ENCODE results near the gene VPS33B. TPM values are rescaled to one million over a fixed set of nuclear protein-coding genes. Genes with fewer than 3 reads are reported as not detected.

VPS33B gene
- total and polyA plus RNA-seq, 2 of the 13 experiments (the other 11 are each of a cell fraction or from before 2014, with no cell fraction given) = 15.8 to 16.5 TPM

- TF ChIP-seq ZNF616 (CRISPR knock-in tag; IDR thresholded peaks at IDR 0.05; ENCODE audit: low read depth) (no peak), STAT5B (CRISPR knock-in tag; IDR thresholded peaks at IDR 0.05) (no peak), ZBTB38 (CRISPR knock-in tag; IDR thresholded peaks at IDR 0.05) (0 out of 2 replicates have a peak, but pooled peaks have one; percentile 27), NR1H2 (CRISPR knock-in tag; IDR thresholded peaks at IDR 0.05; ENCODE audit: borderline replicate concordance, low read depth) (no peak), CEBPG (CRISPR knock-in tag; IDR thresholded peaks at IDR 0.05) (no peak), PPARG (CRISPR knock-in tag; conservative IDR thresholded peaks at IDR 0.05) (0 out of 2 replicates have a peak, but pooled peaks have one; percentile 37), ZNF484 (CRISPR knock-in tag; IDR thresholded peaks at IDR 0.05; ENCODE audit: borderline replicate concordance, low read depth) (no peak), ZNF577 (CRISPR knock-in tag; IDR thresholded peaks at IDR 0.05; ENCODE audit: borderline replicate concordance, low read depth) (no peak), FOSL2 (CRISPR knock-in tag; IDR thresholded peaks at IDR 0.05) (peak; percentile 18), E2F2 (CRISPR knock-in tag; IDR thresholded peaks at IDR 0.05; ENCODE audit: borderline replicate concordance) (no peak), ZNF367 (CRISPR knock-in tag; IDR thresholded peaks at IDR 0.05; ENCODE audit: borderline replicate concordance) (0 out of 2 replicates have a peak, but pooled peaks have one; percentile 30), MXD3 (CRISPR knock-in tag; IDR thresholded peaks at IDR 0.05) (peak; percentile 66; the same call in 1 of the 2 replicates), RXRB (CRISPR knock-in tag; IDR thresholded peaks at IDR 0.05; ENCODE audit: borderline replicate concordance) (peak; percentile 48), FOXK1 (CRISPR knock-in tag; IDR thresholded peaks at IDR 0.05; ENCODE audit: borderline replicate concordance, low read depth) (peak; percentile 54; the same call in 1 of the 2 replicates), ZNF670 (CRISPR knock-in tag; IDR thresholded peaks at IDR 0.05; ENCODE audit: borderline replicate concordance) (no peak), HOXA3 (CRISPR knock-in tag; IDR thresholded peaks at IDR 0.05) (peak; percentile 68), ELF1 (CRISPR knock-in tag; IDR thresholded peaks at IDR 0.05) (peak; percentile 98), HCFC1 (IDR thresholded peaks at IDR 0.05; ENCODE audit: low read depth, low read length) (peak; percentile 56), NONO (IDR thresholded peaks at IDR 0.05) (no peak), NONO (CRISPR knock-in tag; conservative IDR thresholded peaks at IDR 0.05) (peak; percentile 83; the same call in 1 of the 2 replicates), SIN3A (IDR thresholded peaks at IDR 0.05; ENCODE audit: borderline replicate concordance, low read depth, low read length) (peak; percentile 92), CAMTA2 (CRISPR knock-in tag; IDR thresholded peaks at IDR 0.05; ENCODE audit: borderline replicate concordance) (no peak), MIER3 (CRISPR knock-in tag; IDR thresholded peaks at IDR 0.05; ENCODE audit: borderline replicate concordance) (0 out of 2 replicates have a peak, but pooled peaks have one; percentile 40), IRF2 (CRISPR knock-in tag; IDR thresholded peaks at IDR 0.05) (peak; percentile 75; the same call in 1 of the 2 replicates), SALL2 (CRISPR knock-in tag; IDR thresholded peaks at IDR 0.05) (peak; percentile 51; the same call in 1 of the 2 replicates), ZBTB25 (CRISPR knock-in tag; IDR thresholded peaks at IDR 0.05) (peak; percentile 58; the same call in 1 of the 2 replicates), DRAP1 (CRISPR knock-in tag; IDR thresholded peaks at IDR 0.05) (peak; percentile 70), HDAC2 (CRISPR knock-in tag; IDR thresholded peaks at IDR 0.05) (peak; percentile 67), MIER2 (CRISPR knock-in tag; IDR thresholded peaks at IDR 0.05) (peak; percentile 39; the same call in 1 of the 2 replicates)
Measured at GRCh38 chr15:91022075-91022831, at the start of gene VPS33B (continued).
